Ishikawa (cell line): Measurements from ENCODE around the gene BET1.

Experiments
- CREB1 ChIP-seq: IDR thresholded peaks from 2 replicates; pipeline ENCODE4 v1.6.1; 2012; ENCODE audit warnings: low read depth
- TAF1 ChIP-seq: IDR thresholded peaks from 2 replicates; pipeline ENCODE4 v1.6.1; 2012; ENCODE audit warnings: low read depth, mild to moderate bottlenecking
- TEAD4 ChIP-seq: IDR thresholded peaks from 2 replicates; pipeline ENCODE4 v1.6.1; 2012
- YY1 ChIP-seq: IDR thresholded peaks from 2 replicates; pipeline ENCODE4 v1.6.1; 2012; ENCODE audit warnings: low read depth
- TF ChIP-seq, protein P1 (sequence below): IDR thresholded peaks from 2 replicates; pipeline ENCODE4 v1.6.1; 2012; ENCODE audit warnings: low read depth, mild to moderate bottlenecking

DNA sequence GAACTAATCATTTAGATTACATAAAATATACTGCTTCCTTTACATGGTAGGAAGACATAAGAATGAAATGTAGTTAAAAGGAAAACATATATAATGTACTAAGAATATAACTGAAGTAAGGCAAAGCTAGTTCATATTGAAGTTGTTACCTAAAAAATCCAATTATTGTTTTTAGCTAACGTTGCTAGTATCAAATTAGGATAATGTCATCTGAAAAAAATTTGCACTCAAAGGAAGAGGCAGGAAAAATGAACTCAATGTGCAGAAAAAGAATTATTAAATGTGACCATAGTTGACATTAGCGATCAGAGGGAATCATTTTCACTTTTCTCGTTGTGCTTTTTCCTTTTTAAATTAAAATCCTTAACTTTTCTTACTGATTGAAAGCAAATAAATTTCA lies 1.6 kb upstream of the BET1 start:
- no peak for TF ChIP-seq CREB1
- TF ChIP-seq, protein P1, sequence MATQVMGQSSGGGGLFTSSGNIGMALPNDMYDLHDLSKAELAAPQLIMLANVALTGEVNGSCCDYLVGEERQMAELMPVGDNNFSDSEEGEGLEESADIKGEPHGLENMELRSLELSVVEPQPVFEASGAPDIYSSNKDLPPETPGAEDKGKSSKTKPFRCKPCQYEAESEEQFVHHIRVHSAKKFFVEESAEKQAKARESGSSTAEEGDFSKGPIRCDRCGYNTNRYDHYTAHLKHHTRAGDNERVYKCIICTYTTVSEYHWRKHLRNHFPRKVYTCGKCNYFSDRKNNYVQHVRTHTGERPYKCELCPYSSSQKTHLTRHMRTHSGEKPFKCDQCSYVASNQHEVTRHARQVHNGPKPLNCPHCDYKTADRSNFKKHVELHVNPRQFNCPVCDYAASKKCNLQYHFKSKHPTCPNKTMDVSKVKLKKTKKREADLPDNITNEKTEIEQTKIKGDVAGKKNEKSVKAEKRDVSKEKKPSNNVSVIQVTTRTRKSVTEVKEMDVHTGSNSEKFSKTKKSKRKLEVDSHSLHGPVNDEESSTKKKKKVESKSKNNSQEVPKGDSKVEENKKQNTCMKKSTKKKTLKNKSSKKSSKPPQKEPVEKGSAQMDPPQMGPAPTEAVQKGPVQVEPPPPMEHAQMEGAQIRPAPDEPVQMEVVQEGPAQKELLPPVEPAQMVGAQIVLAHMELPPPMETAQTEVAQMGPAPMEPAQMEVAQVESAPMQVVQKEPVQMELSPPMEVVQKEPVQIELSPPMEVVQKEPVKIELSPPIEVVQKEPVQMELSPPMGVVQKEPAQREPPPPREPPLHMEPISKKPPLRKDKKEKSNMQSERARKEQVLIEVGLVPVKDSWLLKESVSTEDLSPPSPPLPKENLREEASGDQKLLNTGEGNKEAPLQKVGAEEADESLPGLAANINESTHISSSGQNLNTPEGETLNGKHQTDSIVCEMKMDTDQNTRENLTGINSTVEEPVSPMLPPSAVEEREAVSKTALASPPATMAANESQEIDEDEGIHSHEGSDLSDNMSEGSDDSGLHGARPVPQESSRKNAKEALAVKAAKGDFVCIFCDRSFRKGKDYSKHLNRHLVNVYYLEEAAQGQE = no peak
- no peak for TF ChIP-seq TEAD4
- TF ChIP-seq TAF1 = no peak
- TF ChIP-seq YY1 = no peak
